Measurements from ENCODE around the gene NLRP3.
A peak's percentile ranks its signal among the peaks of the same experiment; 100 is the strongest.

Gene NLRP3

DNA sequence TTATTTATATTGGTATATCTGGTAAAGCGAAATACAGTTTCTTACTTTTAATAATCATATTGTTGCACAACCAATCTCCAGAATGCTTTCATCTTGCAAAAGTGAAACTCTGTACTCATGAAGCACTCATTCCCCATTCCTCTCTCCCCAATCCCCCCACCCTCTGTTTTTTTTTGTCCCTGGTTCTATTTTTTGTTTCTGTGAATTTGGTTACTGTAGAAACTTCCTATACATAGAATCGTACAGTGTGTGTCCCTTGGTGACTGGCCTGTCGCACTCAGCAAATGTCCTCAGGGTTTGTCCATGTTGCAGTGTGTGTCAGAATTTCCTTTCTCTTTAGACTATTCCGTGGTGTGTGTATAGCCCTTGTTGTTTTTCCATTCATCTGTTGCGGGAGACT lies 7.9 kb upstream of the NLRP3 start:
- Histone ChIP-seq H3K27me3 (ENCODE audit: insufficient read depth, low read depth) (no peaks in the 10 kb centered on the region), H3K9ac (no peak overlapping the region), H3K4me3 (IDR thresholded peaks at IDR 0.05; ENCODE audit: insufficient read depth, low read depth, low read length) (no peak overlapping the region), H3K4me2 (no peak overlapping the region), H3K4me1 (ENCODE audit: low read depth, poor library complexity, severe bottlenecking) (peaks cover 18% of the 10 kb centered on the region), H2AFZ (ENCODE audit: low read depth) (no peak overlapping the region), H3K79me2 (ENCODE audit: insufficient read depth, low read depth) (no peaks in the 10 kb centered on the region), H4K20me1 (ENCODE audit: insufficient read depth) (no peaks in the 10 kb centered on the region), H3K36me3 (ENCODE audit: insufficient read depth) (no peaks in the 10 kb centered on the region), H3K27ac (no peak overlapping the region)
- TF ChIP-seq, protein P1, sequence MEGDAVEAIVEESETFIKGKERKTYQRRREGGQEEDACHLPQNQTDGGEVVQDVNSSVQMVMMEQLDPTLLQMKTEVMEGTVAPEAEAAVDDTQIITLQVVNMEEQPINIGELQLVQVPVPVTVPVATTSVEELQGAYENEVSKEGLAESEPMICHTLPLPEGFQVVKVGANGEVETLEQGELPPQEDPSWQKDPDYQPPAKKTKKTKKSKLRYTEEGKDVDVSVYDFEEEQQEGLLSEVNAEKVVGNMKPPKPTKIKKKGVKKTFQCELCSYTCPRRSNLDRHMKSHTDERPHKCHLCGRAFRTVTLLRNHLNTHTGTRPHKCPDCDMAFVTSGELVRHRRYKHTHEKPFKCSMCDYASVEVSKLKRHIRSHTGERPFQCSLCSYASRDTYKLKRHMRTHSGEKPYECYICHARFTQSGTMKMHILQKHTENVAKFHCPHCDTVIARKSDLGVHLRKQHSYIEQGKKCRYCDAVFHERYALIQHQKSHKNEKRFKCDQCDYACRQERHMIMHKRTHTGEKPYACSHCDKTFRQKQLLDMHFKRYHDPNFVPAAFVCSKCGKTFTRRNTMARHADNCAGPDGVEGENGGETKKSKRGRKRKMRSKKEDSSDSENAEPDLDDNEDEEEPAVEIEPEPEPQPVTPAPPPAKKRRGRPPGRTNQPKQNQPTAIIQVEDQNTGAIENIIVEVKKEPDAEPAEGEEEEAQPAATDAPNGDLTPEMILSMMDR (conservative IDR thresholded peaks at IDR 0.05; ENCODE audit: low read depth, low read length), result no peak

- TF ChIP-seq, protein P1 (conservative IDR thresholded peaks at IDR 0.05; ENCODE audit: low read depth, low read length), result no peak
- H2AFZ ChIP-seq (ENCODE audit: low read depth), result peak overlapping the region; percentile 11; the same call in 1 of the 2 replicates
- no peaks in the 10 kb centered on the region for H3K27me3 ChIP-seq (ENCODE audit: insufficient read depth, low read depth)
- no peaks in the 10 kb centered on the region for H3K36me3 ChIP-seq (ENCODE audit: insufficient read depth)
- no peak overlapping the region for H3K27ac ChIP-seq
- peaks cover 18% of the 10 kb centered on the region for H3K4me1 ChIP-seq (ENCODE audit: low read depth, poor library complexity, severe bottlenecking)
- no peaks in the 10 kb centered on the region for H3K79me2 ChIP-seq (ENCODE audit: insufficient read depth, low read depth)
- no peak overlapping the region for H3K4me3 ChIP-seq (IDR thresholded peaks at IDR 0.05; ENCODE audit: insufficient read depth, low read depth, low read length)
- H3K4me2 ChIP-seq, result peak overlapping the region; percentile 53
- no peaks in the 10 kb centered on the region for H4K20me1 ChIP-seq (ENCODE audit: insufficient read depth)
- no peak overlapping the region for H3K9ac ChIP-seq
Observed at GRCh38 chr1:247409869-247410544, 6.0 kb upstream of the NLRP3 start.

GRCh38 chr1:247411621-247412327 lies 4.2 kb upstream of the NLRP3 start:
- Histone ChIP-seq H3K4me1 (ENCODE audit: low read depth, poor library complexity, severe bottlenecking) (peaks cover 18% of the 10 kb centered on the region), H2AFZ (ENCODE audit: low read depth) (no peak overlapping the region), H3K4me3 (IDR thresholded peaks at IDR 0.05; ENCODE audit: insufficient read depth, low read depth, low read length) (no peak overlapping the region), H3K9ac (no peak overlapping the region), H3K27ac (no peak overlapping the region), H3K36me3 (ENCODE audit: insufficient read depth) (no peaks in the 10 kb centered on the region), H3K4me2 (no peak overlapping the region), H3K27me3 (ENCODE audit: insufficient read depth, low read depth) (no peaks in the 10 kb centered on the region), H3K79me2 (ENCODE audit: insufficient read depth, low read depth) (no peaks in the 10 kb centered on the region), H4K20me1 (ENCODE audit: insufficient read depth) (no peaks in the 10 kb centered on the region)
- TF ChIP-seq, protein P1 (conservative IDR thresholded peaks at IDR 0.05; ENCODE audit: low read depth, low read length), result no peak

DNA sequence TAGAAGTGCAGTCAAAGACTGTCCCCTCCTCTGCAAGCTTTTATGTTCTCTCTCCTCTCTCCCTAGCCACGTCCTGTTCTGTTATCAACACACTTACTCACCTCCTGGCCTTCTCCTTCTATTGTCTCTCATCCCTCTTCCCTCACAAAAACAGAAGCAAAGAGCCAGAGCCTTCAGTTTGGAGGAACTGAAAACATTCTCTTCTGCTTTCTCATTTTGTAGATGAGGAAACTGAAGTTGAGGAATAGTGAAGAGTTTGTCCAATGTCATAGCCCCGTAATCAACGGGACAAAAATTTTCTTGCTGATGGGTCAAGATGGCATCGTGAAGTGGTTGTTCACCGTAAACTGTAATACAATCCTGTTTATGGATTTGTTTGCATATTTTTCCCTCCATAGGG lies 1.9 kb downstream of the NLRP3 start:
- Histone ChIP-seq H3K36me3 (ENCODE audit: insufficient read depth) (no peaks in the 10 kb centered on the region), H3K4me1 (ENCODE audit: low read depth, poor library complexity, severe bottlenecking) (no peaks in the 10 kb centered on the region), H3K9ac (no peak overlapping the region), H3K4me3 (IDR thresholded peaks at IDR 0.05; ENCODE audit: insufficient read depth, low read depth, low read length) (no peak overlapping the region), H3K4me2 (no peak overlapping the region), H4K20me1 (ENCODE audit: insufficient read depth) (no peaks in the 10 kb centered on the region), H3K27ac (no peak overlapping the region), H3K79me2 (ENCODE audit: insufficient read depth, low read depth) (no peaks in the 10 kb centered on the region), H3K27me3 (ENCODE audit: insufficient read depth, low read depth) (no peaks in the 10 kb centered on the region), H2AFZ (ENCODE audit: low read depth) (no peak overlapping the region)
- TF ChIP-seq, protein P1 (conservative IDR thresholded peaks at IDR 0.05; ENCODE audit: low read depth, low read length), result no peak
